Mucosa of rectum (tissue), 2 donors: Measurements from ENCODE around the gene ZDHHC22.
A peak's percentile ranks its signal among the peaks of the same experiment; 100 is the strongest.
"Not testable (repeated sequence)": the region's sequence is repeated elsewhere in the genome, so short reads cannot be mapped to it uniquely, and the experiment has no call there.

Source experiments
- H3K27ac ChIP-seq, 2 donors: one replicate each; pipeline ENCODE4 v1.7.0; 2013; ENCODE audit warnings: inconsistent platforms in 2 of 2, low read depth in 2 of 2, low read length in 2 of 2
- H3K27me3 ChIP-seq, 2 donors: one replicate each; pipeline ENCODE4 v1.7.0; 2013; ENCODE audit warnings: low read length in 2 of 2; ENCODE audit not compliant: control insufficient read depth in 2 of 2, insufficient read depth in 2 of 2
- H3K36me3 ChIP-seq, 2 donors: one replicate each; pipeline ENCODE4 v1.7.0; 2013; ENCODE audit warnings: low read length in 2 of 2; ENCODE audit not compliant: control insufficient read depth in 2 of 2, insufficient read depth in 2 of 2
- H3K4me1 ChIP-seq, 2 donors: one replicate each; pipeline ENCODE4 v1.7.0; 2013; ENCODE audit warnings: low read length in 2 of 2, mild to moderate bottlenecking in 1 of 2; ENCODE audit not compliant: control insufficient read depth in 2 of 2, insufficient read depth in 2 of 2
- H3K4me3 ChIP-seq, 2 donors: one replicate each; pipeline ENCODE4 v1.7.0; 2013; ENCODE audit warnings: low read length in 2 of 2
- H3K9ac ChIP-seq, 2 donors: one replicate each; pipeline ENCODE4 v1.7.0; 2013; ENCODE audit warnings: low read length in 2 of 2, low read depth in 1 of 2, mild to moderate bottlenecking in 1 of 2
- H3K9me3 ChIP-seq, 2 donors: one replicate each; pipeline ENCODE4 v1.7.0; 2013; ENCODE audit warnings: low read length in 2 of 2; ENCODE audit not compliant: control insufficient read depth in 2 of 2
- donor health status: healthy.
- donor health status: Normal muscosa, but diverticular disease.

Gene ZDHHC22

GRCh38 chr14:77180726-77181602 is 39.4 kb upstream of the ZDHHC22 start:
- Histone ChIP-seq H3K4me3 (peak overlapping the region; percentile 71 to 75), H3K27ac (no peak overlapping the region), H3K36me3 (no peaks in the 10 kb centered on the region), H3K4me1 (peaks cover 29 to 33% of the 10 kb centered on the region in 2 donors), H3K27me3 (peaks cover 0 to 11% of the 10 kb centered on the region in 2 donors), H3K9ac (no peak overlapping the region), H3K9me3 (no peaks in the 10 kb centered on the region)

GRCh38 chr14:77178656-77179055 is 37.1 kb upstream of the ZDHHC22 start:
- Histone ChIP-seq H3K4me3 (no peak overlapping the region), H3K4me1 (peaks cover 9 to 13% of the 10 kb centered on the region in 2 donors), H3K27ac (no peak overlapping the region), H3K27me3 (peaks cover 0 to 11% of the 10 kb centered on the region in 2 donors), H3K9me3 (no peaks in the 10 kb centered on the region), H3K9ac (no peak overlapping the region), H3K36me3 (no peaks in the 10 kb centered on the region)

GRCh38 chr14:77177702-77178101 is 36.1 kb upstream of the ZDHHC22 start:
- Histone ChIP-seq H3K9me3 (no peaks in the 10 kb centered on the region), H3K9ac (no peak overlapping the region), H3K27me3 (peaks cover 0 to 6% of the 10 kb centered on the region in 2 donors), H3K4me3 (no peak overlapping the region), H3K27ac (no peak overlapping the region), H3K36me3 (no peaks in the 10 kb centered on the region), H3K4me1 (peaks cover 8 to 9% of the 10 kb centered on the region in 2 donors)

GRCh38 chr14:77175843-77176242 is 34.3 kb upstream of the ZDHHC22 start:
- Histone ChIP-seq H3K4me1 (no peaks in the 10 kb centered on the region), H3K9me3 (no peaks in the 10 kb centered on the region), H3K9ac (no peak overlapping the region), H3K27me3 (peaks cover 0 to 4% of the 10 kb centered on the region in 2 donors), H3K36me3 (no peaks in the 10 kb centered on the region), H3K4me3 (no peak overlapping the region), H3K27ac (no peak overlapping the region)

GRCh38 chr14:77173911-77174617 is 32.5 kb upstream of the ZDHHC22 start:
- not testable (repeated sequence) for H3K36me3 ChIP-seq, H3K9me3 ChIP-seq, H3K27ac ChIP-seq, H3K9ac ChIP-seq, H3K27me3 ChIP-seq, H3K4me1 ChIP-seq, H3K4me3 ChIP-seq

- Histone ChIP-seq H3K36me3 (no peaks in the 10 kb centered on the region), H3K9me3 (peaks cover 0 to 2% of the 10 kb centered on the region in 2 donors), H3K9ac (no peak overlapping the region), H3K4me3 (no peak overlapping the region), H3K4me1 (no peaks in the 10 kb centered on the region), H3K27ac (no peak overlapping the region), H3K27me3 (no peaks in the 10 kb centered on the region)
These were observed 31.3 kb upstream of the ZDHHC22 start for GRCh38 chr14:77172916-77173315.

GRCh38 chr14:77170045-77170444 is 28.5 kb upstream of the ZDHHC22 start:
- Histone ChIP-seq H3K9me3 (peaks cover 0 to 2% of the 10 kb centered on the region in 2 donors), H3K27ac (no peak overlapping the region), H3K36me3 (no peaks in the 10 kb centered on the region), H3K27me3 (no peaks in the 10 kb centered on the region), H3K4me1 (no peaks in the 10 kb centered on the region), H3K9ac (no peak overlapping the region), H3K4me3 (no peak overlapping the region)

- Histone ChIP-seq H3K27ac (no peak overlapping the region), H3K36me3 (no peaks in the 10 kb centered on the region), H3K9me3 (no peaks in the 10 kb centered on the region), H3K9ac (no peak overlapping the region), H3K4me1 (no peaks in the 10 kb centered on the region), H3K4me3 (no peak overlapping the region), H3K27me3 (peaks cover 6 to 12% of the 10 kb centered on the region in 2 donors)
These were observed 19.4 kb upstream of the ZDHHC22 start for GRCh38 chr14:77161011-77161410.

GRCh38 chr14:77158882-77159255 is 17.3 kb upstream of the ZDHHC22 start:
- Histone ChIP-seq H3K36me3 (no peaks in the 10 kb centered on the region), H3K27ac (no peak overlapping the region), H3K4me1 (no peaks in the 10 kb centered on the region), H3K27me3 (peaks cover 11 to 12% of the 10 kb centered on the region in 2 donors), H3K9me3 (no peaks in the 10 kb centered on the region), H3K9ac (no peak overlapping the region), H3K4me3 (no peak overlapping the region)

- no peaks in the 10 kb centered on the region for H3K4me1 ChIP-seq
- no peak overlapping the region for H3K9ac ChIP-seq
- no peak overlapping the region for H3K4me3 ChIP-seq
- no peak overlapping the region for H3K27ac ChIP-seq
- H3K36me3 ChIP-seq, result no peaks in the 10 kb centered on the region
- H3K9me3 ChIP-seq, result no peaks in the 10 kb centered on the region
- peaks cover 11 to 12% of the 10 kb centered on the region in 2 donors for H3K27me3 ChIP-seq
These were observed 16.7 kb upstream of the ZDHHC22 start for GRCh38 chr14:77158175-77158881.
